Body of pancreas (tissue), 4 donors: ENCODE data around the gene PGAP2.

ENCODE experiments used
- CTCF ChIP-seq, 7 experiments: fragments of 450-650 bp in 4 of 7; fragments of 200-600 bp in 3 of 7; sonication (generic) in 3 of 7; IDR thresholded peaks; one replicate each; pipeline ENCODE4 v1.5.1; 2016 to 2019; ENCODE audit warnings: antibody characterized with exemption in 7 of 7
- POLR2A ChIP-seq, 3 donors: fragments of 450-650 bp; IDR thresholded peaks; one replicate each; pipeline ENCODE4 v1.6.1; 2016; ENCODE audit warnings: antibody characterized with exemption in 3 of 3, mild to moderate bottlenecking in 2 of 3

- TF ChIP-seq CTCF (IDR thresholded peaks at IDR 0.05) = no peak
- no peak for TF ChIP-seq POLR2A (IDR thresholded peaks at IDR 0.05)
Observed at GRCh38 chr11:3861683-3862082, 53.3 kb downstream of the PGAP2 start.
